Body of pancreas (tissue), 4 donors: ENCODE data around the gene BRAF.

Experiments
- POLR2A ChIP-seq, 3 donors: fragments of 450-650 bp; IDR thresholded peaks; one replicate each; pipeline ENCODE4 v1.6.1; 2016; ENCODE audit warnings: antibody characterized with exemption in 3 of 3, mild to moderate bottlenecking in 2 of 3
- TF ChIP-seq, protein P1 (sequence below), 7 experiments: fragments of 450-650 bp in 4 of 7; fragments of 200-600 bp in 3 of 7; sonication (generic) in 3 of 7; IDR thresholded peaks; one replicate each; pipeline ENCODE4 v1.5.1; 2016 to 2019; ENCODE audit warnings: antibody characterized with exemption in 7 of 7

DNA sequence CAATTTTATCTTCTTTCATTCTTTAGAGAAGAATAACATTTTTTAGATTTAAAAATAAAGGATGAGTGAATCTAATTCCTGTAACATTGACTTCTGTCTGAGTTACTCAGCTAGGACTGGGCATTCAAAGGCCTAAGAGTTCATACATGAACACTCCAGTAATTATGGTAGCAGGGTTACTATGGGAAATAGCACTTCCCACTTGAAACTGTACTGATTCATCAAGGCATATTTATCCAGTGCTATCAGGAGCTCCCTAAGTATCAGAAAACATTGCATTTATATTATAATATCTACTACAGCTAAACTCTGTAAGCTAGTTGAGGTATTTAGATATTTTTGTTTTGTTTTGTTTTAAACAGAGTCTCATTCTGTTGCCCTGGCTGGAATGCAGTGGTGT lies 186.4 kb downstream of the BRAF start:
- TF ChIP-seq, protein P1, sequence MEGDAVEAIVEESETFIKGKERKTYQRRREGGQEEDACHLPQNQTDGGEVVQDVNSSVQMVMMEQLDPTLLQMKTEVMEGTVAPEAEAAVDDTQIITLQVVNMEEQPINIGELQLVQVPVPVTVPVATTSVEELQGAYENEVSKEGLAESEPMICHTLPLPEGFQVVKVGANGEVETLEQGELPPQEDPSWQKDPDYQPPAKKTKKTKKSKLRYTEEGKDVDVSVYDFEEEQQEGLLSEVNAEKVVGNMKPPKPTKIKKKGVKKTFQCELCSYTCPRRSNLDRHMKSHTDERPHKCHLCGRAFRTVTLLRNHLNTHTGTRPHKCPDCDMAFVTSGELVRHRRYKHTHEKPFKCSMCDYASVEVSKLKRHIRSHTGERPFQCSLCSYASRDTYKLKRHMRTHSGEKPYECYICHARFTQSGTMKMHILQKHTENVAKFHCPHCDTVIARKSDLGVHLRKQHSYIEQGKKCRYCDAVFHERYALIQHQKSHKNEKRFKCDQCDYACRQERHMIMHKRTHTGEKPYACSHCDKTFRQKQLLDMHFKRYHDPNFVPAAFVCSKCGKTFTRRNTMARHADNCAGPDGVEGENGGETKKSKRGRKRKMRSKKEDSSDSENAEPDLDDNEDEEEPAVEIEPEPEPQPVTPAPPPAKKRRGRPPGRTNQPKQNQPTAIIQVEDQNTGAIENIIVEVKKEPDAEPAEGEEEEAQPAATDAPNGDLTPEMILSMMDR (IDR thresholded peaks at IDR 0.05), result no peak
- TF ChIP-seq POLR2A (IDR thresholded peaks at IDR 0.05), result no peak
